Neural progenitor cell (in vitro differentiated cells): ENCODE measurements around the gene SNAPC4. TPM values are rescaled to one million over a fixed set of nuclear protein-coding genes. Genes with fewer than 3 reads are reported as not detected.

Experiments used
- DNase-seq: peaks from one replicate; pipeline ENCODE4 v3.0.0-alpha.2; 2016; ENCODE audit warnings: low spot score
- H2AFZ ChIP-seq: fragments of 200-600 bp; sonication (generic); replicated peaks from 2 replicates; pipeline ENCODE4 v1.6.1; 2016; ENCODE audit warnings: antibody characterized with exemption
- H3F3A ChIP-seq: fragments of 200-600 bp; sonication (generic); 2 replicates; pipeline ENCODE4 v1.6.1; 2016; ENCODE audit warnings: antibody characterized with exemption, low read depth
- H3K27ac ChIP-seq: fragments of 200-600 bp; sonication (generic); 2 replicates; pipeline ENCODE4 v1.5.1; 2016; ENCODE audit warnings: mild to moderate bottlenecking
- H3K27me3 ChIP-seq: fragments of 200-600 bp; sonication (generic); 2 replicates; pipeline ENCODE4 v1.6.1; 2016; ENCODE audit warnings: mild to moderate bottlenecking, moderate library complexity
- H3K36me3 ChIP-seq: fragments of 200-600 bp; sonication (generic); 2 replicates; pipeline ENCODE4 v1.5.1; 2016
- H3K4me1 ChIP-seq: fragments of 200-600 bp; sonication (generic); 2 replicates; pipeline ENCODE4 v1.6.1; 2016; ENCODE audit warnings: mixed run types
- H3K4me2 ChIP-seq: fragments of 200-600 bp; sonication (generic); 2 replicates; pipeline ENCODE4 v1.6.1; 2016
- H3K4me3 ChIP-seq: fragments of 200-600 bp; sonication (generic); 2 replicates; pipeline ENCODE4 v1.5.1; 2016
- H3K79me2 ChIP-seq: fragments of 200-600 bp; sonication (generic); 2 replicates; pipeline ENCODE4 v1.6.1; 2016; ENCODE audit warnings: low read depth
- H3K9ac ChIP-seq: fragments of 200-600 bp; sonication (generic); 2 replicates; pipeline ENCODE4 v1.6.1; 2016
- H3K9me3 ChIP-seq: fragments of 200-600 bp; sonication (generic); 2 replicates; pipeline ENCODE4 v1.5.1; 2016; ENCODE audit warnings: low read depth
- H4K20me1 ChIP-seq: fragments of 200-600 bp; sonication (generic); 2 replicates; pipeline ENCODE4 v1.6.1; 2016; ENCODE audit warnings: low read depth
- H3K27ac Mint-ChIP-seq: 3 replicates; pipeline ENCODE4 v1.8.0; 2021; ENCODE audit warnings: mixed read lengths
- H3K27me3 Mint-ChIP-seq: 2 replicates; pipeline ENCODE4 v1.8.0; 2022; ENCODE audit warnings: low read depth, mild to moderate bottlenecking, inconsistent platforms, moderate library complexity, mixed read lengths; ENCODE audit not compliant: insufficient read depth
- H3K36me3 Mint-ChIP-seq: 3 replicates; pipeline ENCODE4 v1.8.0; 2021; ENCODE audit warnings: mixed read lengths
- H3K4me1 Mint-ChIP-seq: 3 replicates; pipeline ENCODE4 v1.8.0; 2021; ENCODE audit warnings: mixed read lengths
- H3K4me3 Mint-ChIP-seq: 3 replicates; pipeline ENCODE4 v1.8.0; 2021; ENCODE audit warnings: mild to moderate bottlenecking, moderate library complexity, mixed read lengths
- H3K9me3 Mint-ChIP-seq: 3 replicates; pipeline ENCODE4 v1.8.0; 2020; ENCODE audit warnings: mixed read lengths
- EZH2 ChIP-seq: fragments of 200-600 bp; sonication (generic); IDR thresholded peaks from 2 replicates; pipeline ENCODE4 v1.6.1; 2017; ENCODE audit warnings: antibody characterized with exemption, mild to moderate bottlenecking, moderate library complexity
- EZH2phosphoT487 ChIP-seq: fragments of 200-600 bp; sonication (generic); IDR thresholded peaks from 2 replicates; pipeline ENCODE4 v1.6.1; 2017; ENCODE audit warnings: antibody characterized with exemption
- total RNA-seq: library from RNA; depleted of rRNA; stranded (reverse); fragments of >200 nt; gene quantifications from 2 replicates; pipeline ENCODE4 v1.2.3, GENCODE V29; 2015; ENCODE audit warnings: low replicate concordance
- TF ChIP-seq, protein P1 (sequence below): fragments of 200-600 bp; sonication (generic); IDR thresholded peaks from 2 replicates; pipeline ENCODE4 v1.5.1; 2017; ENCODE audit warnings: antibody characterized with exemption, mild to moderate bottlenecking

Gene SNAPC4
- total RNA-seq, 1 donor from 2014 or later: 6.8 TPM

DNA sequence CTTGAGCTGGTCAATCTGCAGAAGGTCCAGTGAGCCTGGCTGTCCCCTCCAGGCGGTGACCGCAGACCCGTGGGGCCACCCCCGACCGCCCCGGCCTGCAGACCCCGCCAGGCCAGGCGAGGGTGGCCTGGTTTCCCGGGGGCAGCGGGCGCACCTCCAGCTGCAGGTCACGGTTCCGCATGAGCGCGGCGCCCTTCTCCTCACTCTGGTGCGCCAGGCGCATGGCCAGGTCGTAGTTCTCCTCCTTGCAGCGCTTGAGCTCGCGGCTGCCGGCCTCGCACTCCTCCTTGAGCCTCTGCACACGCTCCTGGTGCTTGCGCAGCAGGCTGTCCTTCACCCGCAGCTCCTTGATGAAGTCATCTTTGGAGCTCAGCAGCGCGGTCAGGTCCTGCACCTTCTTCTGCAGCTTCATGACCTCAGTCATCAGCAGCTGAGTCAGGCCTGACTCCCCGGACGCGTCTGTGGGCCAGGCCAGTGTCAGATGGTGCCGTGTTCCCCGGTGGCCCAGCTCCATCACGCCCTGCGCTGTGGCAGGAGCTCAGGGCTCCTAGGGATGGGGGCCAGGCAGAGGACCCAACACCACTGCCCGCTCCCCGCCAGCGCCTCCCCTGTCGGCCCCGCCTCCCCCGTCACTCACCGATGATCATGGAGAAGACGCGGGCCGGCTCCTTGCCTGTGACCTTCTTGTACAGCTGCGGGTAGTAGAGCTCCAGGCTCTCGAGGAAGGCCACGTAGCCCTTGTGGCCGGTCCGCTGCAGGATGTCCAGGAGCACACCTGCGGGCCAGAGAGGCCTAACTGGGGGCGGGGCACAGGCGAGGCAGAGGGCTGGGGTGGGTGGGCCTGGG lies 29.1 kb downstream of the SNAPC4 start:
- Histone ChIP-seq H3K27me3 (no peaks in the 10 kb centered on the region), H3K9ac (no peak overlapping the region), H3K4me2 (no peak overlapping the region), H3K36me3 (no peaks in the 10 kb centered on the region), H3K4me3 (no peak overlapping the region), H3F3A (no peaks in the 10 kb centered on the region), H3K27ac (no peak overlapping the region), H3K79me2 (no peaks in the 10 kb centered on the region), H4K20me1 (no peaks in the 10 kb centered on the region), H3K9me3 (no peaks in the 10 kb centered on the region), H3K4me1 (no peaks in the 10 kb centered on the region), H2AFZ (no peak overlapping the region)
- H3K27me3 Mint-ChIP-seq: no peaks in the 10 kb centered on the region
- DNase-seq: no peak
- H3K27ac Mint-ChIP-seq: no peak overlapping the region
- no peak for TF ChIP-seq EZH2phosphoT487
- TF ChIP-seq, protein P1, sequence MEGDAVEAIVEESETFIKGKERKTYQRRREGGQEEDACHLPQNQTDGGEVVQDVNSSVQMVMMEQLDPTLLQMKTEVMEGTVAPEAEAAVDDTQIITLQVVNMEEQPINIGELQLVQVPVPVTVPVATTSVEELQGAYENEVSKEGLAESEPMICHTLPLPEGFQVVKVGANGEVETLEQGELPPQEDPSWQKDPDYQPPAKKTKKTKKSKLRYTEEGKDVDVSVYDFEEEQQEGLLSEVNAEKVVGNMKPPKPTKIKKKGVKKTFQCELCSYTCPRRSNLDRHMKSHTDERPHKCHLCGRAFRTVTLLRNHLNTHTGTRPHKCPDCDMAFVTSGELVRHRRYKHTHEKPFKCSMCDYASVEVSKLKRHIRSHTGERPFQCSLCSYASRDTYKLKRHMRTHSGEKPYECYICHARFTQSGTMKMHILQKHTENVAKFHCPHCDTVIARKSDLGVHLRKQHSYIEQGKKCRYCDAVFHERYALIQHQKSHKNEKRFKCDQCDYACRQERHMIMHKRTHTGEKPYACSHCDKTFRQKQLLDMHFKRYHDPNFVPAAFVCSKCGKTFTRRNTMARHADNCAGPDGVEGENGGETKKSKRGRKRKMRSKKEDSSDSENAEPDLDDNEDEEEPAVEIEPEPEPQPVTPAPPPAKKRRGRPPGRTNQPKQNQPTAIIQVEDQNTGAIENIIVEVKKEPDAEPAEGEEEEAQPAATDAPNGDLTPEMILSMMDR: no peak
- TF ChIP-seq EZH2: no peak
- H3K4me3 Mint-ChIP-seq: no peak overlapping the region
- no peaks in the 10 kb centered on the region for H3K9me3 Mint-ChIP-seq
- peaks cover 6% of the 10 kb centered on the region for H3K4me1 Mint-ChIP-seq
- no peaks in the 10 kb centered on the region for H3K36me3 Mint-ChIP-seq

DNA sequence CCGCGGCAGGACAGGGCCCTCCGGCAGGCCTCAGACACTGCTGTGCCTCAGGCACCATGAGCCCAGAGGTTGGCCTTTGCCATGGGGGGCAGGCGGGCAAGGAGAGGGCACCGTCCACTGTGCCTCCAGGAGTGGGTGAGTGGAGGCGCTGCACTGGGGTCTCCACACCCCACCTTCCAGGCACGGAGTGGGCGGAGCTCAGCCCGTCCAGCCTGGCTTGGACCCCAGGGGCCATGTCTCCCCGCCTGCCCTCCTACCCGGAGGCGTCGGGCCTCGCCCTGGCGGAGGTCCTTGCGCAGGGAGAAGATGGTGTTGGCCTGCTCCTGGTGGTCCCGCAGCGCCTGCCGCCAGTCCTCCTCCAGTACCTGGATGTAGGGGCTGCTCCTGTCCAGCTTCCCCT lies 29.9 kb downstream of the SNAPC4 start:
- H3K4me1 ChIP-seq: no peaks in the 10 kb centered on the region
- no peaks in the 10 kb centered on the region for H3K79me2 ChIP-seq
- Mint-ChIP-seq H3K27me3 (no peaks in the 10 kb centered on the region), H3K9me3 (no peaks in the 10 kb centered on the region), H3K27ac (no peak overlapping the region), H3K4me1 (peaks cover 6% of the 10 kb centered on the region), H3K36me3 (no peaks in the 10 kb centered on the region), H3K4me3 (no peak overlapping the region)
- H3K36me3 ChIP-seq: no peaks in the 10 kb centered on the region
- no peak overlapping the region for H3K4me2 ChIP-seq
- H2AFZ ChIP-seq: no peak overlapping the region
- no peak overlapping the region for H3K4me3 ChIP-seq
- no peaks in the 10 kb centered on the region for H3K27me3 ChIP-seq
- H3K9ac ChIP-seq: no peak overlapping the region
- no peak overlapping the region for H3K27ac ChIP-seq
- H4K20me1 ChIP-seq: no peaks in the 10 kb centered on the region
- no peaks in the 10 kb centered on the region for H3F3A ChIP-seq
- no peak for DNase-seq
- TF ChIP-seq, protein P1: no peak
- no peak for TF ChIP-seq EZH2
- H3K9me3 ChIP-seq: no peaks in the 10 kb centered on the region

- Histone ChIP-seq H2AFZ (no peak overlapping the region), H3K27me3 (no peaks in the 10 kb centered on the region), H3K79me2 (no peaks in the 10 kb centered on the region), H3K4me2 (no peak overlapping the region), H3K4me3 (no peak overlapping the region), H3K36me3 (no peaks in the 10 kb centered on the region), H3K9me3 (no peaks in the 10 kb centered on the region), H3K9ac (no peak overlapping the region), H3K27ac (no peak overlapping the region), H3K4me1 (no peaks in the 10 kb centered on the region), H4K20me1 (peaks cover 3% of the 10 kb centered on the region), H3F3A (no peaks in the 10 kb centered on the region)
- Mint-ChIP-seq H3K27me3 (no peaks in the 10 kb centered on the region), H3K27ac (no peak overlapping the region), H3K9me3 (no peaks in the 10 kb centered on the region), H3K4me1 (peaks cover 5% of the 10 kb centered on the region), H3K36me3 (no peaks in the 10 kb centered on the region), H3K4me3 (no peak overlapping the region)
- no peak for DNase-seq
- TF ChIP-seq EZH2 (no peak), EZH2phosphoT487 (no peak)
- TF ChIP-seq, protein P1: no peak
Observed at GRCh38 chr9:136368190-136368589, 31.8 kb downstream of the SNAPC4 start.
